Measurements from ENCODE around the gene ANKRD42.

DNA sequence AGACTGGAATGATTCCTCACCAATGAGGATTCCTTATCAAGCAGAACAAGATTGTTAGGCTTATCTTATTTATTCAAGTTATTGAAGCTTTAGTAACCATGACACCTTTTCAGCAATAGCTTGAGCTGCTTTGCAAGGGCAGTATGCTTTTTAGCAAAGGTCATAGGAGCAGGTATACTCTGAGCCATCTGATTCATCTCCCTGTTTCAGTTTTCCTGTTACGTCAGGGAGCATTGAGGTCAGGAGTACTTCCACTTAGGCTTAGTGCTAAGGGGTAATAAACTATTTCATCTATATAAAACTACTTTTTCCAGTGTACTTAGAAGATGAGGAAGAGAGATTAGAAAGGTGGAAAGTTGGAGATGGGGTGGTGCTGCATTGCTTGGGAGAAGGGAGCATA lies 17.7 kb upstream of the ANKRD42 start:
- TF ChIP-seq, protein P1, sequence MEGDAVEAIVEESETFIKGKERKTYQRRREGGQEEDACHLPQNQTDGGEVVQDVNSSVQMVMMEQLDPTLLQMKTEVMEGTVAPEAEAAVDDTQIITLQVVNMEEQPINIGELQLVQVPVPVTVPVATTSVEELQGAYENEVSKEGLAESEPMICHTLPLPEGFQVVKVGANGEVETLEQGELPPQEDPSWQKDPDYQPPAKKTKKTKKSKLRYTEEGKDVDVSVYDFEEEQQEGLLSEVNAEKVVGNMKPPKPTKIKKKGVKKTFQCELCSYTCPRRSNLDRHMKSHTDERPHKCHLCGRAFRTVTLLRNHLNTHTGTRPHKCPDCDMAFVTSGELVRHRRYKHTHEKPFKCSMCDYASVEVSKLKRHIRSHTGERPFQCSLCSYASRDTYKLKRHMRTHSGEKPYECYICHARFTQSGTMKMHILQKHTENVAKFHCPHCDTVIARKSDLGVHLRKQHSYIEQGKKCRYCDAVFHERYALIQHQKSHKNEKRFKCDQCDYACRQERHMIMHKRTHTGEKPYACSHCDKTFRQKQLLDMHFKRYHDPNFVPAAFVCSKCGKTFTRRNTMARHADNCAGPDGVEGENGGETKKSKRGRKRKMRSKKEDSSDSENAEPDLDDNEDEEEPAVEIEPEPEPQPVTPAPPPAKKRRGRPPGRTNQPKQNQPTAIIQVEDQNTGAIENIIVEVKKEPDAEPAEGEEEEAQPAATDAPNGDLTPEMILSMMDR (IDR thresholded peaks at IDR 0.05), result no peak
- TF ChIP-seq POLR2A (IDR thresholded peaks at IDR 0.05), result no peak

All from right lobe of liver (tissue), 4 donors.